AG08395 (cell line): ENCODE data around the gene PTGFRN.

Experiments
- DNase-seq: peaks from one replicate; pipeline ENCODE4 v3.0.0; 2012; ENCODE audit warnings: mixed read lengths, low spot score

The PTGFRN gene

DNA sequence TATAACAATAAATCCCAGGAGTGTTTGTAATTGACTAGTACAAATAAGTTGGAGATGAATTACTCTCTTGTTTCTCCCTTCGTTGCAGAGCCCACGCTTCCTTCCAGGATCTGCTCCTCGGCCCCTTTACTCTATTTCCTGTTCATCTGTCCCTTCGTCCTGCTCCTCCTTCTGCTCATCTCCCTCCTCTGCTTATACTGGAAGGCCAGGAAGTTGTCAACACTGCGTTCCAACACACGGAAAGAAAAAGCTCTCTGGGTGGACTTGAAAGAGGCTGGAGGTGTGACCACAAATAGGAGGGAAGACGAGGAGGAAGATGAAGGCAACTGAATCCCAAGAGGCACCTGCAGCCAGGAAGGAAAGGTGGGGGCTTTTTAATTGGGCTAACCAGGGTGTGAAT, 124.1 kb downstream of the PTGFRN start:
- no peak for DNase-seq

GRCh38 chr1:117034791-117035290, 125.1 kb downstream of the PTGFRN start:
- DNase-seq: no peak

DNA sequence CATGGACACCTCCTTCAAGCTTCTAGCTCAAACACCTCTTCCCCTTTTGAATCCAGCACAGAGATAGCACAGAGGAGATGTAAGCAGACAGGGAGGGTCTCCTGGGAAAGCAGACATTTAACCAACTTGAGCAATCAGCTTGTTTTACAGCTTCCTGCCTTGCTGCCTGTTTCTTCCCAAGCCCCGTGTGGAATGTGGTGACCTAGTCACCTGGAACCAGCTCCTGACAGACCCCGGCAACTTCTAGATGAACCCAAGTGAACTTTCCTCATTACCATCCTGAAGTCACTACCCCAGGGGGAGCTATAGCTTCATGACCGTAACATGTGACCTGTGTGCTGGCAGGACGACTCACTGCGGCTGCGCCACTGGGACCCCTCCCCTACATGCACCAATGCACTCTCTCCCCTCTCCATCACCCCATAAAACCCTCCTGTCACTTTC, 126.3 kb downstream of the PTGFRN start:
- DNase-seq: no peak

GRCh38 chr1:117037802-117038201, 128.1 kb downstream of the PTGFRN start:
- no peak for DNase-seq

DNA sequence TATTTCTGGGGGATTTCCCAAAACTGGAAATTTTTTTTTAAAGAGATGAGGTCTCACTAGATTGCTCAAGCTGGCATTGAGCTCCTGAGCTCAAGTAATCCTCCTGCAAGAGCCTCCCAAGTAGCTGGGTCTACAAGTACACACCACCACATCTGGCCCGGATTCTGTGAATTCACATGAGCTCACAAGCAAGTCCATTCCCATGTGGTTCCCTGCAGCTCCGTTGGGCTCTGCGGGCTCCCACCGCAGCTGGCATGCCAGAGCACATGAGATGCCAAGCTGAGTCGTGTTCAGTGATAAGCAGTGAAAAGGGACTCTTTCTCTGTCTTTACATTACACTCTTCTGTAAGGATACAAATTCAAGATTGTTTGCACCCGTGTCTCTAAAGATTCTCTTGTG, 128.5 kb downstream of the PTGFRN start:
- DNase-seq: no peak
